Measurements from ENCODE around the gene LRBA. TPM values are rescaled to one million over a fixed set of nuclear protein-coding genes. Genes with fewer than 3 reads are reported as not detected.

The LRBA gene
- total RNA-seq, 1 experiment from 2014 or later = 69.1 TPM

GRCh38 chr4:150259861-150260567 lies 755.1 kb downstream of the LRBA start:
- ChIA-PET CTCF (interaction anchor here (1.0 kb wide), 2 partner anchors 17 to 607 kb away, joined by 3 read pairs; no protein-coding TSS in a partner anchor), POLR2A (interaction anchor here (0.6 to 0.7 kb wide), 2 partner anchors 12 to 59 kb away, joined by 6 to 7 read pairs; no protein-coding TSS in a partner anchor)
- no peak overlapping the region for H3K4me3 Mint-ChIP-seq
- peaks cover 47% of the 10 kb centered on the region for H3K4me1 Mint-ChIP-seq
- H3K27me3 Mint-ChIP-seq (ENCODE audit: low read depth) = no peaks in the 10 kb centered on the region
- TF ChIP-seq RORB (CRISPR knock-in tag; IDR thresholded peaks at IDR 0.05) = no peak
- no peak for TF ChIP-seq ZBTB21 (CRISPR knock-in tag; IDR thresholded peaks at IDR 0.05; ENCODE audit: borderline replicate concordance)
- TF ChIP-seq NFYB (CRISPR knock-in tag; conservative IDR thresholded peaks at IDR 0.05; ENCODE audit: low read depth) = no peak
- no peak for TF ChIP-seq USF2 (CRISPR knock-in tag; IDR thresholded peaks at IDR 0.05)
- TF ChIP-seq SMAD4 (CRISPR knock-in tag; IDR thresholded peaks at IDR 0.05) = no peak
- no peak for TF ChIP-seq NR2C2 (CRISPR knock-in tag; IDR thresholded peaks at IDR 0.05)
- TF ChIP-seq ESRRA (CRISPR knock-in tag; IDR thresholded peaks at IDR 0.05; ENCODE audit: borderline replicate concordance) = no peak
- TF ChIP-seq ZNF121 (CRISPR knock-in tag; IDR thresholded peaks at IDR 0.05) = no peak
- no peak for TF ChIP-seq ELF4 (CRISPR knock-in tag; IDR thresholded peaks at IDR 0.05; ENCODE audit: low read depth)
- no peak for TF ChIP-seq GRHL2 (CRISPR knock-in tag; IDR thresholded peaks at IDR 0.05; ENCODE audit: insufficient replicate concordance, severe bottlenecking)
- no peak for TF ChIP-seq CREM (CRISPR knock-in tag; IDR thresholded peaks at IDR 0.05)
- TF ChIP-seq E2F1 (CRISPR knock-in tag; IDR thresholded peaks at IDR 0.05) = no peak
- TF ChIP-seq ETV6 (CRISPR knock-in tag; IDR thresholded peaks at IDR 0.05) = no peak
- no peak for TF ChIP-seq RELA (CRISPR knock-in tag; IDR thresholded peaks at IDR 0.05; ENCODE audit: borderline replicate concordance)
- no peak overlapping the region for H3K27ac Mint-ChIP-seq
- ATAC-seq (no peak; the same call in 1 of the 2 replicates), DNase-seq (ENCODE audit: low spot score) (no peak)
- H3K9me3 Mint-ChIP-seq = no peaks in the 10 kb centered on the region
- no peaks in the 10 kb centered on the region for H3K36me3 Mint-ChIP-seq

GRCh38 chr4:150258569-150258968 lies 756.5 kb downstream of the LRBA start:
- Mint-ChIP-seq H3K36me3 (no peaks in the 10 kb centered on the region), H3K27me3 (ENCODE audit: low read depth) (no peaks in the 10 kb centered on the region), H3K4me3 (no peak overlapping the region), H3K9me3 (peaks cover 4% of the 10 kb centered on the region; the same call in 1 of the 2 replicates), H3K27ac (no peak overlapping the region), H3K4me1 (peaks cover 36% of the 10 kb centered on the region)
- TF ChIP-seq FOXP1 (CRISPR knock-in tag; IDR thresholded peaks at IDR 0.05; ENCODE audit: borderline replicate concordance) = no peak
- TF ChIP-seq SP1 (CRISPR knock-in tag; conservative IDR thresholded peaks at IDR 0.05) = no peak
- no peak for TF ChIP-seq HMGA2 (CRISPR knock-in tag; IDR thresholded peaks at IDR 0.05)
- TF ChIP-seq KAT7 (CRISPR knock-in tag; IDR thresholded peaks at IDR 0.05; ENCODE audit: borderline replicate concordance) = no peak
- TF ChIP-seq E2F4 (CRISPR knock-in tag; IDR thresholded peaks at IDR 0.05; ENCODE audit: borderline replicate concordance, low read depth) = no peak
- no peak for TF ChIP-seq GABPB1 (CRISPR knock-in tag; IDR thresholded peaks at IDR 0.05)
- POLR2A ChIA-PET = no interaction called here
- CTCF ChIA-PET = interaction anchor here (0.7 to 1.5 kb wide), 2 partner anchors 9 to 16 kb away, joined by 3 read pairs; no protein-coding TSS in a partner anchor
- no peak for ATAC-seq
- no peak for DNase-seq (ENCODE audit: low spot score)
